Measurements from ENCODE around the gene ZNF275.

DNA sequence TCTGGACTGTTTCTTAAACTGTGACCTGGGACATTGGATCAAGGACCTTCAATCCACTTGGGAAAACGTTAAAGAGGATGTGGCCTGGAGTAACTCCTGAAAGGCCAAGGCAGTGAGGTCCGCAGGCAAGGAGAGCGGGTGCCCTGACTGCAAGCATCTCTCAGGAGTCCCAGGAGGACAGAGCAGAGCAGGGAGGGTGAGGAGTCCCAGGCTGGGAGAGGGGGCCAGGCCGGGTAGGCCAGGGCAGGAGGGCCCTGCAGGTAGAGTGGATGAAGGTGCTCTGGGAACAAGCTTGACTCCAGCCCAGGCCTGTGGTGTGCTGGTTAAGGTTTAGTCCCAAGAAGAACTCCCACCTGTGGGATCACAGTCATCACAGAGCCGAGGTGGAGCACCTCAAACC is 53.4 kb downstream of the ZNF275 start:
- TF ChIP-seq, protein P1, sequence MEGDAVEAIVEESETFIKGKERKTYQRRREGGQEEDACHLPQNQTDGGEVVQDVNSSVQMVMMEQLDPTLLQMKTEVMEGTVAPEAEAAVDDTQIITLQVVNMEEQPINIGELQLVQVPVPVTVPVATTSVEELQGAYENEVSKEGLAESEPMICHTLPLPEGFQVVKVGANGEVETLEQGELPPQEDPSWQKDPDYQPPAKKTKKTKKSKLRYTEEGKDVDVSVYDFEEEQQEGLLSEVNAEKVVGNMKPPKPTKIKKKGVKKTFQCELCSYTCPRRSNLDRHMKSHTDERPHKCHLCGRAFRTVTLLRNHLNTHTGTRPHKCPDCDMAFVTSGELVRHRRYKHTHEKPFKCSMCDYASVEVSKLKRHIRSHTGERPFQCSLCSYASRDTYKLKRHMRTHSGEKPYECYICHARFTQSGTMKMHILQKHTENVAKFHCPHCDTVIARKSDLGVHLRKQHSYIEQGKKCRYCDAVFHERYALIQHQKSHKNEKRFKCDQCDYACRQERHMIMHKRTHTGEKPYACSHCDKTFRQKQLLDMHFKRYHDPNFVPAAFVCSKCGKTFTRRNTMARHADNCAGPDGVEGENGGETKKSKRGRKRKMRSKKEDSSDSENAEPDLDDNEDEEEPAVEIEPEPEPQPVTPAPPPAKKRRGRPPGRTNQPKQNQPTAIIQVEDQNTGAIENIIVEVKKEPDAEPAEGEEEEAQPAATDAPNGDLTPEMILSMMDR (IDR thresholded peaks at IDR 0.05), result no peak
- TF ChIP-seq POLR2A (IDR thresholded peaks at IDR 0.05), result no peak
